IMR-90 (cell line): ENCODE measurements around the gene SYNE1. TPM values are rescaled to one million over a fixed set of nuclear protein-coding genes. Genes with fewer than 3 reads are reported as not detected.
A peak's percentile ranks its signal among the peaks of the same experiment; 100 is the strongest.

Experiments used
- ATAC-seq: fragments of 200-7000 bp; cut with Tn5 transposase; 2 replicates; pipeline ENCODE4 v1.9.1; 2020; ENCODE audit warnings: low read depth, mild to moderate bottlenecking, moderate library complexity
- BruUV-seq: library from RNA; stranded (reverse); fragments of 400-500 nt; replicated peaks from 2 replicates; lab custom pipeline; 2021; lab: Mats Ljungman, UMichigan
- CTCF ChIA-PET: fragments of 300-600 bp; formaldehyde crosslinking; extraction: SDS; loops from one replicate; lab custom pipeline; 2021; ENCODE audit warnings: antibody characterized with exemption; lab: Yijun Ruan, JAX
- POLR2A ChIA-PET: fragments of 300-600 bp; sonication (Branson Sonifier 250); formaldehyde crosslinking; loops from one replicate; lab custom pipeline; 2022; ENCODE audit warnings: antibody characterized with exemption; ENCODE audit not compliant: unreplicated experiment; lab: Charles Lee
- DNase-seq: peaks from one replicate; pipeline ENCODE4 v3.0.0; 2013
- H2AFZ ChIP-seq: replicated peaks from 2 replicates; pipeline ENCODE3; 2013; ENCODE audit warnings: low read length, mild to moderate bottlenecking; ENCODE audit not compliant: poor library complexity
- H2AK5ac ChIP-seq: 2 replicates; pipeline ENCODE4 v1.6.1; 2013; ENCODE audit warnings: low read depth, low read length, inconsistent platforms
- H2AK9ac ChIP-seq: replicated peaks from 2 replicates; pipeline ENCODE3; 2013; ENCODE audit warnings: mild to moderate bottlenecking, low read depth, low read length, moderate library complexity; ENCODE audit not compliant: poor library complexity
- H2BK120ac ChIP-seq: 2 replicates; pipeline ENCODE4 v1.6.1; 2013; ENCODE audit warnings: low read depth, low read length, inconsistent platforms
- H2BK15ac ChIP-seq: 3 replicates; pipeline ENCODE4 v1.6.1; 2013; ENCODE audit warnings: low read depth, low read length, inconsistent platforms
- H2BK20ac ChIP-seq: 2 replicates; pipeline ENCODE4 v1.6.1; 2013; ENCODE audit warnings: low read depth, mild to moderate bottlenecking, inconsistent platforms, low read length, moderate library complexity
- H2BK5ac ChIP-seq: 2 replicates; pipeline ENCODE4 v1.6.1; 2013; ENCODE audit warnings: mild to moderate bottlenecking, low read depth, low read length, inconsistent platforms; ENCODE audit not compliant: poor library complexity, severe bottlenecking
- H3K14ac ChIP-seq: replicated peaks from 2 replicates; pipeline ENCODE4 v1.6.1; 2013; ENCODE audit warnings: low read depth, low read length, inconsistent platforms
- H3K18ac ChIP-seq: 2 replicates; pipeline ENCODE4 v1.6.1; 2013; ENCODE audit warnings: low read depth, low read length, control low read depth
- H3K23ac ChIP-seq: 2 replicates; pipeline ENCODE4 v1.6.1; 2013; ENCODE audit warnings: low read depth, low read length, inconsistent platforms
- H3K27ac ChIP-seq: 2 replicates; pipeline ENCODE4 v1.5.1; 2013; ENCODE audit warnings: mild to moderate bottlenecking, control low read depth, low read length; ENCODE audit not compliant: insufficient read depth
- H3K27me3 ChIP-seq: 2 replicates; pipeline ENCODE4 v1.6.1; 2013; ENCODE audit warnings: low read length; ENCODE audit not compliant: control insufficient read depth, insufficient read depth
- H3K36me3 ChIP-seq: 2 replicates; pipeline ENCODE4 v1.6.1; 2013; ENCODE audit warnings: low read length, mixed read lengths; ENCODE audit not compliant: control insufficient read depth, insufficient read depth
- H3K4ac ChIP-seq: 2 replicates; pipeline ENCODE4 v1.6.1; 2013; ENCODE audit warnings: low read depth, low read length, inconsistent platforms
- H3K4me1 ChIP-seq: 2 replicates; pipeline ENCODE4 v1.6.1; 2013; ENCODE audit warnings: low read length, mixed read lengths; ENCODE audit not compliant: control insufficient read depth, insufficient read depth
- H3K4me2 ChIP-seq: 2 replicates; pipeline ENCODE4 v1.6.1; 2013; ENCODE audit warnings: low read depth, mild to moderate bottlenecking, control low read depth, low read length, moderate library complexity
- H3K4me3 ChIP-seq: 2 replicates; pipeline ENCODE4 v1.5.1; 2013; ENCODE audit warnings: low read depth, mild to moderate bottlenecking, control low read depth, low read length, moderate library complexity; ENCODE audit not compliant: insufficient read depth
- H3K56ac ChIP-seq: 2 replicates; pipeline ENCODE4 v1.6.1; 2013; ENCODE audit warnings: low read length, inconsistent platforms; ENCODE audit not compliant: insufficient read depth; ENCODE audit errors: extremely low read depth
- H3K79me1 ChIP-seq, 2 experiments: 2 replicates each; pipeline ENCODE4 v1.6.1; 2013; ENCODE audit warnings: low read length in 2 of 2, inconsistent platforms in 1 of 2, low read depth in 1 of 2
- H3K9ac ChIP-seq: 2 replicates; pipeline ENCODE4 v1.6.1; 2013; ENCODE audit warnings: low read depth, low read length, control low read depth
- H3K9me1 ChIP-seq: 2 replicates; pipeline ENCODE4 v1.6.1; 2013; ENCODE audit warnings: low read length, inconsistent platforms; ENCODE audit not compliant: insufficient read depth
- H3K9me3 ChIP-seq: 2 replicates; pipeline ENCODE4 v1.6.1; 2013; ENCODE audit warnings: low read length; ENCODE audit not compliant: control insufficient read depth, insufficient read depth
- H4K20me1 ChIP-seq: 2 replicates; pipeline ENCODE4 v1.6.1; 2013; ENCODE audit warnings: low read length, inconsistent platforms; ENCODE audit not compliant: insufficient read depth
- H4K5ac ChIP-seq: 2 replicates; pipeline ENCODE4 v1.6.1; 2013; ENCODE audit warnings: mild to moderate bottlenecking, low read depth, low read length, control low read depth
- H4K8ac ChIP-seq, 2 experiments: 2 replicates each; pipeline ENCODE4 v1.6.1; 2013; ENCODE audit warnings: low read depth in 2 of 2, low read length in 2 of 2, control low read depth in 1 of 2, inconsistent platforms in 1 of 2
- H4K91ac ChIP-seq: 2 replicates; pipeline ENCODE4 v1.6.1; 2013; ENCODE audit warnings: low read depth, low read length, inconsistent platforms; ENCODE audit not compliant: insufficient read depth
- BHLHE40 ChIP-seq: fragments of 150-350 bp; IDR thresholded peaks from 2 replicates; pipeline ENCODE4 v1.6.1; 2016; ENCODE audit warnings: mild to moderate bottlenecking, low read depth, low read length
- CEBPB ChIP-seq: IDR thresholded peaks from 2 replicates; pipeline ENCODE4 v1.6.1; 2012; ENCODE audit warnings: low read depth, low read length, improper control_type of control experiment
- CTCF ChIP-seq: conservative IDR thresholded peaks from 2 replicates; pipeline ENCODE4 v1.5.1; 2012; ENCODE audit warnings: mild to moderate bottlenecking, low read depth, low read length, improper control_type of control experiment
- NFE2L2 ChIP-seq: fragments of 150-350 bp; IDR thresholded peaks from 2 replicates; pipeline ENCODE4 v1.6.1; 2016; ENCODE audit warnings: low read depth, mild to moderate bottlenecking, low read length
- RAD21 ChIP-seq: IDR thresholded peaks from 2 replicates; pipeline ENCODE4 v1.6.1; 2012; ENCODE audit warnings: low read length, improper control_type of control experiment
- WGBS, 2 experiments: methylation state at CpG; one replicate each; pipeline versions ENCODE4 v1.1.5 to v1.1.7; 2013; ENCODE audit warnings: missing lambda C conversion rate in 2 of 2; ENCODE audit not compliant: insufficient read length in 1 of 2; ENCODE audit errors: extremely low coverage in 2 of 2; 5-methylcytosine and 5-hydroxymethylcytosine counted together
- dilution Hi-C: fragments of 300-500 bp; cut with HindIII; formaldehyde crosslinking; loops from one replicate; pipeline ENCODE4 v1.14.3; 2018; ENCODE audit warnings: low sequenced_read_pairs; ENCODE audit not compliant: unreplicated experiment
- in situ Hi-C: fragments of 300-500 bp; cut with MboI; formaldehyde crosslinking; loops from 3 replicates; pipeline ENCODE4 v1.14.3; 2019; ENCODE audit warnings: low sequenced_read_pairs, inconsistent platforms, mixed read lengths
- intact Hi-C: fragments of 100-400 bp; cut with micrococcal nuclease; formaldehyde crosslinking; loops from 2 replicates; pipeline ENCODE4 v1.10.0; 2022
- polyA plus RNA-seq, 3 experiments: library from polyadenylated mRNA; depleted of rRNA; stranded (reverse); fragments of >200 nt; gene quantifications; 2 replicates each; pipeline ENCODE4 v1.2.3, GENCODE V29; 2012; ENCODE audit warnings: low replicate concordance in 1 of 3
- total RNA-seq: library from RNA; depleted of rRNA; stranded (reverse); fragments of >200 nt; gene quantifications from 2 replicates; pipeline ENCODE4 v1.2.3, GENCODE V29; 2012

SYNE1 gene
- total and polyA plus RNA-seq, 2 of the 4 experiments (the other 2 are of a cell fraction): 34.1 to 159 TPM

DNA sequence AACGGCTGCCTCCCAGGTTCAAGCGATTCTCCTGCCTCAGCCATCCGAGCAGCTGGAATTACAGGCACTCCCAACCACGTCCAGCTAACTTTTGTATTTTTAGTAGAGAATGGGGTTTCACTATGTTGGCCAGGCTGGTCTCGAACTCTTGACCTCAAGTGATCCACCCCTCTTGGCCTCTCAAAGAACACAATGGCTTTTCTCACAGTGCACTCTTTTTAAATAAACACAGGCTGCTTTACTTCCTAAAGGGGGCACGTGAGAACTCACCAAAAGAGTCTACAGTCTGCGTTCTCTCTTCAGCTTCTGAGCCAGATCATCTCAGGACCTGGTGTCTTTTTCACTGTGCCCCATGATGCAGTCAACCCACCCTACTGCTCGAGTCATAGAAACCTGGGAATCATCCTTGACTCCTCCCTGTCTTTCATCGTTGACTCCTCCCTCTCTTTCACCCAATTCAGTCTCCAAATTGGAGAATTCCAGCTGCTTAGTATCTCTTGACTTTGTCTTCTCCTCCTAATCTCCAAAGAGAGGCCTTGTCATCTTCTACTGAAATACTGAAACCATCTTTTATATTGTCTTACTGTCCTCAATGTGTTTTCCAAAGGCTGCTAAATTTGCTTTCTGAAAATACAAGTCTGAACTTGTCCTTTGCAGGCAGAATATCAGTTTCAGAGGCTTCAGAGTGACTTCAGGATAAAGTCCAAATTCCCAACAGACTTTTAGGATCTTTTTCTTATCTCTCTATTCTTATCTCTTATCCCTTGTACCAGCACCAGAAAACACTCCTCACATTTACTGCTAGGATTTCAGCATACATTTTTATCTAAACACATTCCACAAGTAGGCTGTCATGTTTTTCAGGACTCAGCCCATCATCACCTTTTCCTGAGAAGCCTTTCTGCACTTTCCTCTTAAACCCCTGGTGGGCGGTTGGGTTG lies 323.4 kb downstream of the SYNE1 start:
- no peak overlapping the region for H3K4me3 ChIP-seq
- H3K27ac ChIP-seq: peak overlapping the region; percentile 87; the same call in 1 of the 2 replicates
- H3K4ac ChIP-seq: peak overlapping the region; percentile 59
- H4K91ac ChIP-seq: peak overlapping the region; percentile 72
- BruUV-seq: no TSS peak
- 83% methylated on average over 1 of the region's 10 CpGs; no CpG with 5 or more reads in 1 of the 2 experiments for WGBS, 2 experiments
- 0 out of 2 replicates have a peak overlapping the region, but pooled peaks have one; percentile 12 for H3K9ac ChIP-seq
- peak overlapping the region; percentile 57; the same call in 1 of the 2 replicates for H2AK5ac ChIP-seq
- peak; percentile 85 for DNase-seq
- H3K18ac ChIP-seq: peak overlapping the region; percentile 88
- H2AK9ac ChIP-seq: peak overlapping the region; percentile 10
- peak overlapping the region; percentile 2; the same call in 1 of the 2 replicates for H3K23ac ChIP-seq
- ChIA-PET CTCF (interaction anchor here (0.6 kb wide), 1 partner anchor 410 kb away, joined by 4 read pairs; no protein-coding TSS in a partner anchor), POLR2A (interaction anchor here (1.0 kb wide), 1 partner anchor 387 kb away, joined by 6 read pairs; no protein-coding TSS in a partner anchor)
- H2BK5ac ChIP-seq: peak overlapping the region; percentile 83
- peak overlapping the region; percentile 15 to 88; a peak in 3 of 4 replicates for H4K8ac ChIP-seq
- no peaks in the 10 kb centered on the region; the same call in 1 of the 2 replicates for H3K9me1 ChIP-seq
- in situ Hi-C loops: no loop called here
- dilution Hi-C loops: no loop called here
- H3K14ac ChIP-seq: peak overlapping the region; percentile 55
- peak overlapping the region; percentile 91 for H2BK120ac ChIP-seq
- peak overlapping the region; percentile 21; the same call in 1 of the 2 replicates for H3K4me2 ChIP-seq
- no peaks in the 10 kb centered on the region for H3K27me3 ChIP-seq
- TF ChIP-seq CEBPB (peak; percentile 48), BHLHE40 (peak; percentile 47; the same call in 1 of the 2 replicates), RAD21 (no peak), CTCF (0 out of 2 replicates have a peak, but pooled peaks have one; percentile 1), NFE2L2 (no peak)
- no peaks in the 10 kb centered on the region for H3K9me3 ChIP-seq
- H2BK15ac ChIP-seq: peak overlapping the region; percentile 18; the same call in 1 of the 3 replicates
- intact Hi-C loops: no loop called here
- H4K20me1 ChIP-seq: no peaks in the 10 kb centered on the region
- H3K4me1 ChIP-seq: peaks cover 11% of the 10 kb centered on the region
- H3K56ac ChIP-seq: peak overlapping the region; percentile 38; the same call in 1 of the 2 replicates
- no peak overlapping the region for H2AFZ ChIP-seq
- peaks cover 6 to 11% of the 10 kb centered on the region in 2 experiments; a peak in 3 of 4 replicates for H3K79me1 ChIP-seq
- peak; percentile 84 for ATAC-seq
- peaks cover 21% of the 10 kb centered on the region for H3K36me3 ChIP-seq
- peak overlapping the region; percentile 42 for H2BK20ac ChIP-seq
- H4K5ac ChIP-seq: peak overlapping the region; percentile 79
